Vagina (tissue), 2 donors: ENCODE data around the gene PLEKHJ1. TPM values are rescaled to one million over a fixed set of nuclear protein-coding genes. Genes with fewer than 3 reads are reported as not detected.

Source experiments
- DNase-seq, 2 donors: peaks; one replicate each; pipeline ENCODE4 v3.0.0-alpha.2; 2017; ENCODE audit errors: extremely low spot score in 2 of 2
- H3K27ac ChIP-seq: fragments of 200-600 bp; sonication (generic); one replicate; pipeline ENCODE4 v1.5.1; 2019
- H3K27me3 ChIP-seq: fragments of 200-600 bp; sonication (generic); one replicate; pipeline ENCODE4 v1.5.1; 2019
- H3K36me3 ChIP-seq, 2 donors: fragments of 200-600 bp; sonication (generic); one replicate each; pipeline ENCODE4 v1.5.1; 2017 to 2019
- H3K4me1 ChIP-seq: fragments of 200-600 bp; sonication (generic); one replicate; pipeline ENCODE4 v1.5.1; 2019
- H3K4me3 ChIP-seq, 2 donors: fragments of 200-600 bp; sonication (generic); 1 replicate in 1 of 2; 2 replicates in 1 of 2; pipeline ENCODE4 v1.5.1; 2016 to 2019
- H3K9me3 ChIP-seq: fragments of 200-600 bp; sonication (generic); one replicate; pipeline ENCODE4 v1.5.1; 2019
- CTCF ChIP-seq, 3 experiments: fragments of 450-650 bp in 2 of 3; fragments of 200-600 bp in 1 of 3; sonication (generic) in 1 of 3; IDR thresholded peaks; one replicate each; pipeline ENCODE4 v1.5.1; 2017 to 2019; ENCODE audit warnings: antibody characterized with exemption in 3 of 3, mild to moderate bottlenecking in 2 of 3, moderate library complexity in 2 of 3
- POLR2A ChIP-seq, 2 donors: fragments of 450-650 bp; IDR thresholded peaks; one replicate each; pipeline ENCODE4 v1.6.1; 2017; ENCODE audit warnings: antibody characterized with exemption in 2 of 2, mild to moderate bottlenecking in 2 of 2, moderate library complexity in 2 of 2
- POLR2AphosphoS5 ChIP-seq, 2 donors: sonication (generic); formaldehyde crosslinking; IDR thresholded peaks; one replicate each; pipeline ENCODE4 v1.9.0; 2017; ENCODE audit warnings: antibody characterized with exemption in 2 of 2, mild to moderate bottlenecking in 2 of 2, low read depth in 1 of 2; ENCODE audit not compliant: insufficient read depth in 1 of 2
- intact Hi-C: fragments of 100-400 bp; cut with DNase I; formaldehyde crosslinking; loops from one replicate; pipeline ENCODE4 v1.15.1; 2023
- total RNA-seq: library from RNA; depleted of rRNA; stranded (reverse); fragments of >200 nt; gene quantifications from one replicate; pipeline ENCODE4 v1.2.3, GENCODE V29; 2016

PLEKHJ1 gene
- total RNA-seq, 1 donor from 2014 or later = 30.7 TPM

- no peak overlapping the region for H3K4me3 ChIP-seq
- H3K4me1 ChIP-seq = peaks cover 5% of the 10 kb centered on the region
- no peaks in the 10 kb centered on the region for H3K9me3 ChIP-seq
- DNase-seq = no peak
- intact Hi-C loops = no loop called here
- H3K27ac ChIP-seq = no peak overlapping the region
- no peaks in the 10 kb centered on the region for H3K27me3 ChIP-seq
- H3K36me3 ChIP-seq = no peaks in the 10 kb centered on the region
- TF ChIP-seq POLR2AphosphoS5 (IDR thresholded peaks at IDR 0.05; ENCODE audit: insufficient read depth in 1 of 2, low read depth in 1 of 2) (peak in 1 of 2 donors; percentile 3), CTCF (IDR thresholded peaks at IDR 0.05) (no peak)
These were observed 24.2 kb upstream of the PLEKHJ1 start for GRCh38 chr19:2260341-2260805.

GRCh38 chr19:2259336-2259735 lies 23.2 kb upstream of the PLEKHJ1 start:
- Histone ChIP-seq H3K4me1 (peaks cover 5% of the 10 kb centered on the region), H3K9me3 (no peaks in the 10 kb centered on the region), H3K4me3 (no peak overlapping the region), H3K36me3 (no peaks in the 10 kb centered on the region), H3K27ac (no peak overlapping the region), H3K27me3 (no peaks in the 10 kb centered on the region)
- no peak for DNase-seq
- TF ChIP-seq POLR2AphosphoS5 (IDR thresholded peaks at IDR 0.05; ENCODE audit: insufficient read depth in 1 of 2, low read depth in 1 of 2) (no peak), POLR2A (IDR thresholded peaks at IDR 0.05) (no peak), CTCF (IDR thresholded peaks at IDR 0.05) (no peak)
- intact Hi-C loops = no loop called here

- Histone ChIP-seq H3K4me1 (peaks cover 28% of the 10 kb centered on the region), H3K36me3 (no peaks in the 10 kb centered on the region), H3K27me3 (peaks cover 8% of the 10 kb centered on the region), H3K9me3 (no peaks in the 10 kb centered on the region), H3K27ac (no peak within 1 kb of the TSS), H3K4me3 (no peak within 1 kb of the TSS)
- intact Hi-C loops = no loop called here
- TF ChIP-seq CTCF (IDR thresholded peaks at IDR 0.05) (no peak), POLR2A (IDR thresholded peaks at IDR 0.05) (no peak), POLR2AphosphoS5 (IDR thresholded peaks at IDR 0.05; ENCODE audit: insufficient read depth in 1 of 2, low read depth in 1 of 2) (no peak)
- DNase-seq = no peak
These were observed 20.0 kb upstream of the PLEKHJ1 start, which contains the start of gene JSRP1 for GRCh38 chr19:2255982-2256685. Gene JSRP1, minus strand, starts transcription at chr19:2256417. Its CDS starts 1,103 bp downstream, at chr19:2255314.

GRCh38 chr19:2255112-2255845 lies 19.1 kb upstream of the PLEKHJ1 start:
- Histone ChIP-seq H3K27me3 (peaks cover 8% of the 10 kb centered on the region), H3K4me1 (peaks cover 32% of the 10 kb centered on the region), H3K36me3 (no peaks in the 10 kb centered on the region), H3K27ac (no peak overlapping the region), H3K4me3 (no peak overlapping the region), H3K9me3 (no peaks in the 10 kb centered on the region)
- TF ChIP-seq CTCF (IDR thresholded peaks at IDR 0.05) = no peak
- intact Hi-C loops = no loop called here
- no peak for DNase-seq
